Measurements from ENCODE around the gene TGM3. TPM values are rescaled to one million over a fixed set of nuclear protein-coding genes. Genes with fewer than 3 reads are reported as not detected.

Gene TGM3
- total RNA-seq, 1 experiment from 2014 or later: not detected

DNA sequence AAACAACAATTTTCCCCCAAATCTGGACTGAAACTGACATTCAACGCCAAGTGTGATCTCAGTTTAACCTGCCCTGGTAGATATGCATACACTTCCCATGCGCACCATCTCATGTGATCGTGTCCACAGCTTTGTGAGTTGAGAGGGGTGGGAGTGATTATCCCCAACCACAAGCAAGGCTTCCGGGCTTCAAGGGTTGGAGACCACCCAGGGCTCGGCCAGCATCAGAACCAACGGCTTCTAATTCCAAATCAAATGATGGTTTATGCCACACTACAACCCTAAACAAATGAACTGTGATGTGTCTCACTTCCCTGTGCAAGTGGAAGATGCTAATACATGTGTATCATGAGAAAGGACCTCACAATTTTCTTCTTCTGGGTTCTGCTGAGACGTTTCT is 515 bp upstream of the TGM3 start:
- Histone ChIP-seq H3K27me3 (peaks cover 9% of the 10 kb centered on the region; the same call in 1 of the 2 replicates), H3K36me3 (no peaks in the 10 kb centered on the region), H3K4me1 (no peaks in the 10 kb centered on the region), H3K9me3 (replicated peaks) (no peaks in the 10 kb centered on the region), H3K27ac (no peak overlapping the region), H3K4me3 (no peak overlapping the region)
- DNase-seq: no peak

DNA sequence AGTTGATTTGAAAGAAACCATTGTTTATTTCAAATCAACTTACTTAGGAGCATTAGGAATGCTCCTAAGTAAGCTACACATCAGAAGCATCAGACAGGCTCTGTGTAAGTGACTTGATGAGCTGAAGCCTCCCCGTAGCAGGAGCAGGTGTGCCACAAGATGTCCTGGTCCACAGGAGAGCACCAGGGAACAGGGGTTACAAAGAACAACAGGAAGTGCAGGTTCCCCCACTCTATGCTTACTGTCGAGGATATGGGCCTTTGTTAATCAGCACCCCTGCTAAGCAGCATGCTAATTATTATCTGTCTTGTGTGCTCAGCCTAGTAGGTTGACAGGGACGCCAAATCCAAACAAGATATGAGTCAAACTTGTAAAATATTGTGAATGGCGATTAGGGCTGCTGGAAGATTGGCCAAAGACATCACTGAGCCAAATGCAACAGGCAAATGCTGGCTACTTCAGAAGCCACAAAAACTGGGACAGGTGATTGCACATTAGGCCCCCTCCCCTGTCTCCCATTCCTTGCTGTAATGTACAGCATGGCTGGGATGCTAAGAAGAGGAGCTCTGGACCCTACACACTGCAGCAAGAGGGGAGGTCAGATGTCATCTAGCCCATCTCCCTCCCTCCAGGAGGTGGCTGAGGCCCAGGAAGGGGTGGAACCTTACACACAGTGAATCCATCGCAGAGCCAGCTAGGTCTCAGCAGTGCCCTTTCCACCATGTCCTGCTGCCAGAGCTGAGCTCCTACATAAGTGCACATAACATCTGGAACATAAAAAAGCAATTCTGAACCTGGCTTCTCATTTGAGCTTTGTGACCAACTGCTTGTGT is 939 bp downstream of the TGM3 start:
- Histone ChIP-seq H3K4me1 (no peaks in the 10 kb centered on the region), H3K27me3 (peaks cover 13% of the 10 kb centered on the region; the same call in 1 of the 2 replicates), H3K9me3 (replicated peaks) (no peaks in the 10 kb centered on the region), H3K27ac (no peak overlapping the region), H3K36me3 (no peaks in the 10 kb centered on the region), H3K4me3 (no peak overlapping the region)
- no peak for DNase-seq

DNA sequence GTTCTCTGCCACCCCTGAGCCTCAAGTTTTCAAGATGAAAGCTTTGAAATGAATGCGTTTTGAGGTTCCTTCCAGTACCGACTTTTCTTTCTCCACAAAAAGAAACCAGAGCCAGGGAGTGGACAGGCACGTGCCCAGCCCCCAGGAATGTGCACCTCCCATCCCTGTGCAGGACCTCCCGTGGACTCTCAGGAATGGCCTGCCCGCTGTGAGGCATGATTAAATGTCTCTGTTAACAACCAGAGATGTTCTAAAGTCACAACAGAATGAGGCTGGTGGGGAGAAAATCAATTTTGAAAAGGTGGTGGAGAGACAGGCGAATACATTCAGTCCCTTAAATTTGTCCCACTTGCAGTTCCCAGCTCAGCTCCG is 1.5 kb downstream of the TGM3 start:
- Histone ChIP-seq H3K27me3 (peaks cover 13% of the 10 kb centered on the region; the same call in 1 of the 2 replicates), H3K4me3 (no peak overlapping the region), H3K4me1 (no peaks in the 10 kb centered on the region), H3K36me3 (no peaks in the 10 kb centered on the region), H3K9me3 (replicated peaks) (no peaks in the 10 kb centered on the region), H3K27ac (no peak overlapping the region)
- DNase-seq: no peak

DNA sequence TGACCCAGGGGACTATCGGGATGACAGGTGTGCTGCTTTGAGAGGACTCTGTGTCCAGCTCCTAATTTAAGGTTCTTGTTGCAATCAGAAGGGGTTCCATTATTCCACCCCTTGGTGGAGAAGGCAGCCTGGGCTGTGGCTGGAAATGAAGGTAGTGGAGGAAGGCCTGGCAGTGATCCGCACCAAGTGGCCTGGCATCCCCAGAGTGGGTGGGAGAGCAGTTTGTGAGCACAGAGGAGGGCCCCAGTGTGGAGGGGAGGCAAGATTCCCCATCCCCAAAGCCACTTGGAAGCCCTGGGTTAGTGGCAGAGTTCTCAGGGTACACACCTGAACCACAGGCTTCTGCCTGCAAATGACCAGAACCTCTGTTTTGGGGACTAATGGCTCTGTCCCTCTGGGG is 2.3 kb downstream of the TGM3 start:
- H3K27me3 ChIP-seq: peaks cover 13% of the 10 kb centered on the region; the same call in 1 of the 2 replicates
- H3K36me3 ChIP-seq: no peaks in the 10 kb centered on the region
- DNase-seq: no peak
- H3K4me1 ChIP-seq: no peaks in the 10 kb centered on the region
- no peak overlapping the region for H3K4me3 ChIP-seq
- no peaks in the 10 kb centered on the region for H3K9me3 ChIP-seq (replicated peaks)
- H3K27ac ChIP-seq: no peak overlapping the region

DNA sequence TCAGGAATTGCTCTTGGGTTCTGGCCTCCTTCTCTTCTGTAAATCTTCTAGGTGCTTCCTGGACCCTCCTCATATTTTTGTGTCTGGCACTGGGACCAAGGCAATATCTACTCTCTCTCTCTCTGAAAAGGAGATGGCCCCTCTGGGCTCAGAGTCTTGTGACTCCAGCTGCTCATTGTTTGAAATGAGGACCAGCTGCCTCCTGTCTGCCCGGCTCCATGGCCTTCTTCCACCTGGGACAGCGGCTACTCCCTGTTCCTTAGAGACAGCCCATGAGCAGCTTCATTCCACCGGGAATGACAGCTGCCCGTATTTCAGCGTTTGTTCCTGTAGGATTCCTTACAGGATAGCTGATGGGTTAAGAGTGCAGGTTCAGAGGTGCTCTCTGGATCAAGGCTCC is 2.9 kb downstream of the TGM3 start:
- H3K4me1 ChIP-seq: no peaks in the 10 kb centered on the region
- no peak overlapping the region for H3K4me3 ChIP-seq
- H3K27ac ChIP-seq: no peak overlapping the region
- no peak for DNase-seq
- peaks cover 13% of the 10 kb centered on the region; the same call in 1 of the 2 replicates for H3K27me3 ChIP-seq
- H3K36me3 ChIP-seq: no peaks in the 10 kb centered on the region
- no peaks in the 10 kb centered on the region for H3K9me3 ChIP-seq (replicated peaks)

DNA sequence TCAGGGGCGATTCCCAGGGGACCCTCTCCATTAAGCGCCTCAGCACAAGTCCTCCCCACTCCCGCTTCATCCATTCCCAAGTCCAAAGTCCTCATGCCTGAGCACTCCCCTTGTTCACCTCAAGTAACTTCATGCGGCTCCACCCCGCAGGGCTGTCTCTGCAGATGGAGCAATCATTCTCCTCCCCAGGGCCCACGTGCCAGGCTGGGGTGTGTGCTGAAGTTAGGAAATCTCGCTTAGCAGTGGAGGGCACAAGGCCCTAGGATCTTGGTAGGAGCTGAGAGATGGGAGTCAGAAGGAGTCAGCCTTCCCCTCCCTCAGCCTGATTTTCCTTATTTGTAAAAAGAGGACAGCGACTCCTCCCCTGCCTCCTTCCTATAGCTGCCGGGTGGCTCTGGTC is 3.5 kb downstream of the TGM3 start:
- no peaks in the 10 kb centered on the region for H3K36me3 ChIP-seq
- no peaks in the 10 kb centered on the region for H3K9me3 ChIP-seq (replicated peaks)
- no peaks in the 10 kb centered on the region for H3K4me1 ChIP-seq
- H3K27ac ChIP-seq: no peak overlapping the region
- no peak overlapping the region for H3K4me3 ChIP-seq
- no peak for DNase-seq
- peaks cover 13% of the 10 kb centered on the region; the same call in 1 of the 2 replicates for H3K27me3 ChIP-seq

DNA sequence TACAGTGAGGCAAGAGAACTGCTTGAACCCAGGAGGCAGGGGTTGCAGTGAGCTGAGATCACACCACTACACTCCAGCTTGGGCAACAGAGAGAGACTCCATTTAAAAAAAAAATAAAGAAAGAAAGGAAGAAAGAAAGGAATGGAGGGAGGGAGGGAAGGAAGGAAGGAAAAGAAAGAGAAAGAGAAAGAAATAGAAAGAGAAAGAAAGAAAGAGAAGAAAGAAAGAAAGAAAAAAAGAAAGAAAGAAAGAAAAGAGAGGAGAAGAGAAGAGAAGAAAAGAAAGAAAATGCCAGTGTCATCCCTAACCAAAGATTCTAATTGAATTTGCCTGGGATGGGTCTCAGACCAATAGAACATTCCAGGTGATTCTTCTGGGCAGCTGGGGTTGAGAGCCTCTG is 4.2 kb downstream of the TGM3 start:
- Histone ChIP-seq H3K36me3 (no peaks in the 10 kb centered on the region), H3K27me3 (peaks cover 13% of the 10 kb centered on the region; the same call in 1 of the 2 replicates), H3K9me3 (replicated peaks) (no peaks in the 10 kb centered on the region), H3K4me3 (no peak overlapping the region), H3K4me1 (no peaks in the 10 kb centered on the region), H3K27ac (no peak overlapping the region)
- DNase-seq: no peak

DNA sequence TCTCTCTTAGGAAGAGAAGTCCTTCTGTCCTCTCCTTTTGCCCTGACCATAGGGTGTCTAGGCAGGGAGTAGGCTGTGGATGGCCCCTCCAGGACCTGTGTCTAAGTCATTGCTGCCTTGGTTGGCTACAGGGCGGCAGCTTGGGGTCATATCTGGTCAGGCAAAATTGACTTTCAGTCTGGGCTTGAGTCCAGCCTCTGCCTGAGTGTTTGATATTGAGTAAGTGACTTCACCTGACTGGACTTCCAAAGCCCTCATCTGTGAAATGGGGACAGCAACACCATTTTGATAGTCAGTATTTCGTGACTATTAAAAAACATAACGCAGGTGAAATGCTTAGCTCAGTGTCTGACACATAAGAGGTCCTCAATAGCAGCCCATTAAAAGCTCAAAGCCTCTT is 4.6 kb downstream of the TGM3 start:
- Histone ChIP-seq H3K27me3 (peaks cover 13% of the 10 kb centered on the region; the same call in 1 of the 2 replicates), H3K4me1 (no peaks in the 10 kb centered on the region), H3K27ac (no peak overlapping the region), H3K9me3 (replicated peaks) (no peaks in the 10 kb centered on the region), H3K36me3 (no peaks in the 10 kb centered on the region), H3K4me3 (no peak overlapping the region)
- DNase-seq: no peak

DNA sequence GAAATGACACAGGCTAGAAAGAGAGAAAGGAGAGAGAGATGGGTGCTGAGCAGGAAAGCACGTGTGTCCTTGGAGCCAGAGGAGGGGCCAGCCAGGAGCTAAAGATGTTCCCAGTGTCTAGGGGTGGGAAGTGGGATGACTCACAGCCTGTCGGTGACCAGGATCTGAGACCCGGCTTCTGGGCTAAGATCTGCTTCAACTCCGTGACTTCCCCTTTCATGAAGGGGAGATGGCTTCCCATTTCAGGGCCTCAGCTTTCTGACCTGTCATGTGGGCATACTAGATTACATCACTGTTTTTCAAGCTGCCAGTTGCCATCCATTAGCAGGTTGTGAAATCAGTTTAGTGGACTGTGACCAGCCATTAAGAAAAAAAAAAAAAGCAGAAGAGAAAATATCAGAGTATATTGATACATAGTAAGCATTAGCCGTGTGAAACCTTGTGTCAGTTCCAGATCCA is 5.4 kb downstream of the TGM3 start:
- Histone ChIP-seq H3K9me3 (replicated peaks) (no peaks in the 10 kb centered on the region), H3K36me3 (no peaks in the 10 kb centered on the region), H3K4me3 (no peak overlapping the region), H3K27me3 (peaks cover 8% of the 10 kb centered on the region; the same call in 1 of the 2 replicates), H3K27ac (no peak overlapping the region), H3K4me1 (no peaks in the 10 kb centered on the region)
- DNase-seq: no peak

DNA sequence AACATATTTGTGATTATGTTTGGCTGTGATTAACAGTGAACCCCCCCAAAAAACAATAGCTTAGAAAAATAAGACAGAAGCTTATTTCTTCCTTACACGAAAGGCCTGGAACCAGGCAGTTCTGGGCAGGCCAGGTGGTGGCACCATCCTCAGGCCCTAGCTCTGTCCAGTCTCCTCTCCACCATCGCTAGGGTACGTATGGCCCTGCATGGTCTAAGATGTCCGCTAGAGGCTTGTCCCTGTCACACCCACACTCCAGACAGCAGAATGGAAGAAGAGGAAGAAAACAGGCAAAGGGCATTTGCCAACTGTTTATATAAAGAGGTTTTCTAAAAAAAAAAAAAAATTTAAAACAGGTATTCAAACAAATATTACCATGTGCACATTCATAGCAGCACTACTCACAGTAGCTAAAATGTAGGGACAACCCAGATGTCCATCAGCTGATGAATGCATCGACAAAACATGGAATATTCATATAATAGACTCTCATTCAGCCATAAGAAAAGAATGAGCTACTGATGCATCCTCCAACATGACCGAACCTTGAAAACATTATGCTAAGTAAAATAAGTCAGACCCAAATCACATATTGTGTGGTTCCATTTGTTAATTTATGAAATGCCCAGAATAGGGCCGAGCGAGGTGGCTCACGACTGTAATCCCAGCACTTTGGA is 6.7 kb downstream of the TGM3 start:
- no peak overlapping the region for H3K4me3 ChIP-seq
- H3K9me3 ChIP-seq (replicated peaks): no peaks in the 10 kb centered on the region
- peaks cover 8% of the 10 kb centered on the region; the same call in 1 of the 2 replicates for H3K27me3 ChIP-seq
- H3K36me3 ChIP-seq: no peaks in the 10 kb centered on the region
- H3K27ac ChIP-seq: no peak overlapping the region
- DNase-seq: no peak
- no peaks in the 10 kb centered on the region for H3K4me1 ChIP-seq

DNA sequence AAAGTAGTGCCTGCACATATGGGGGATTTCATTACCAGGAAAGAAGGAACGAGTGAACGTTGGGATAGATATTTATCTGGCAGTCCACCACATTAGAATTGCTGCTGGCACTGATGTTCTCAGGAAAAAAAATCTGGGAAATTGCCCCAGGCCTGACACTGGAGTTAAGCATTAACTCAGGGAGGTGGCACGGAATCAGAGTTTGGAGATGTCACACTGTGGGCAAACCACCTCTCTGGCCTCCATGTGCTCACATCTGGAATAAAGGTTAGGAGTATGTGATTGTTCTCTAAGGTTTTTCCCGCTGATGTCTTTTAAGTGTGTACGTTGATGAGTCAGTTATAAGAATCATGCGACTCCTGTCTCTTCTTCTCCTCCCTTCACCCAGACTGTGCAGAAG is 7.9 kb downstream of the TGM3 start:
- no peak overlapping the region for H3K27ac ChIP-seq

DNA sequence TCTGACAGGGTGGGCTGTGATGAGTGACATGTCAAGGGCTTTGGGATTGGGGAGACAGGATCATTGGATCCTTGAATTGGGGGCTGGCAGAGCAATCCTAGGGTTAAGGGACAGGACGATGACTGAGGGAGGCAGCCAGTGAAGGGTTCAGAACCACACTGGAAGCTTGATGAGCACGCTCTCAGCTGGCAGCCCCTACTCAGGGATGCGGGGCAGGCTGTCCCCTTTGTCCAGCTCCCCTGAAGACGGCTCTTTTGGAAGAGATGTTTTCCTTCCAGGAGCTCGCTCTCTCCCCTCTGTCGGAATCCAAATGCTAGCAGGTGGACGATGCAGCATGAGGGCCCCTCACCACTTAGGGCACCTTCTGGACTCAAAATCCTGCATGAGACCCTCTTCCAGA is 8.4 kb downstream of the TGM3 start:
- H3K27ac ChIP-seq: no peak overlapping the region
- H3K4me1 ChIP-seq: no peaks in the 10 kb centered on the region
- H3K27me3 ChIP-seq: peaks cover 8% of the 10 kb centered on the region; the same call in 1 of the 2 replicates
- no peak for DNase-seq
- no peak overlapping the region for H3K4me3 ChIP-seq
- no peaks in the 10 kb centered on the region for H3K36me3 ChIP-seq
- no peaks in the 10 kb centered on the region for H3K9me3 ChIP-seq (replicated peaks)

More for the DNA sequence above, 7.9 kb downstream of the TGM3 start:
- DNase-seq: no peak
- H3K27me3 ChIP-seq: peaks cover 8% of the 10 kb centered on the region; the same call in 1 of the 2 replicates
- H3K4me1 ChIP-seq: no peaks in the 10 kb centered on the region
- no peak overlapping the region for H3K4me3 ChIP-seq
- no peaks in the 10 kb centered on the region for H3K36me3 ChIP-seq
- no peaks in the 10 kb centered on the region for H3K9me3 ChIP-seq (replicated peaks)

DNA sequence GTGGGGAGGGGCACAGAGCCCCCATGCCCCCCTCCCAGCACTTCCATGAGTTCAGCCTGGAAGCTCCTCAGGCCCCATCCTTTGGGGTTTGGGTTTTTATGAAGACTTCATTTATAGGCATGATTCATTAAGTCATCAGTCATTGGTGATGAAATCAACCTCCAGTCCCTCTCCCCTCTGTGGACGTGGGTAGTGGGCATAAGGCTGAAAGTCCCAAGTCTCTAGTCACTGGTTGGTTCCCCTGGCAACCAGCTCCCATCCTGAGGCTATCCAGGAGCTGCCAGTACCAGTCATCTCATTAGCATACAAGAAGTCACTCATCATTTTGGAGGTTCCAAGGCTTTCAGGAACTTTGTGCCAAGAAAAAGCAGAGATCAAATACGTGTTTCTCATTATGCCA is 9.2 kb downstream of the TGM3 start:
- H3K27me3 ChIP-seq: peaks cover 5% of the 10 kb centered on the region; the same call in 1 of the 2 replicates

DNA sequence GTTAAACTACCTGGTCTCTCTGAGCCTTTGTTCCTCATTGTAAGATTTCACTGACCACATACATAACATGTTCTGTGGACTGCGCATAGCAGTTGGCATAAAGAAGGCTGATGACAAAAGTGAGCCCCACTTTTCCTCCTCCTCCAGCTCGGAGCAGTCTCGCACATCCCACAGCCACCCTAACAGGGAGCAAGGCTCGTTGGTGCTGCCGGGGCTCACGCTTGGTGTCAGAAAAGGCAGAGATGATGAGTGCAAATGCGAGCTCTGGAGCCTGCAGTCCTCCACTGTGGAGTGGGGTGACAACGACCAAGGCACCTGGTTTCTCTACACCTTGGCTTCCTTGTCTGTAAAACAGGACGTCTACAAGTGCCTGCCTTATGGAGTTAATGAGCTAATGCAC is 9.7 kb downstream of the TGM3 start:
- H3K27me3 ChIP-seq: peaks cover 2% of the 10 kb centered on the region; the same call in 1 of the 2 replicates
- no peak for DNase-seq
- no peak overlapping the region for H3K27ac ChIP-seq
- H3K4me3 ChIP-seq: no peak overlapping the region
- H3K9me3 ChIP-seq (replicated peaks): no peaks in the 10 kb centered on the region
- no peaks in the 10 kb centered on the region for H3K4me1 ChIP-seq
- H3K36me3 ChIP-seq: no peaks in the 10 kb centered on the region

More for the DNA sequence above, 9.2 kb downstream of the TGM3 start:
- Histone ChIP-seq H3K36me3 (no peaks in the 10 kb centered on the region), H3K27ac (no peak overlapping the region), H3K4me3 (no peak overlapping the region), H3K4me1 (no peaks in the 10 kb centered on the region), H3K9me3 (replicated peaks) (no peaks in the 10 kb centered on the region)
- DNase-seq: no peak

DNA sequence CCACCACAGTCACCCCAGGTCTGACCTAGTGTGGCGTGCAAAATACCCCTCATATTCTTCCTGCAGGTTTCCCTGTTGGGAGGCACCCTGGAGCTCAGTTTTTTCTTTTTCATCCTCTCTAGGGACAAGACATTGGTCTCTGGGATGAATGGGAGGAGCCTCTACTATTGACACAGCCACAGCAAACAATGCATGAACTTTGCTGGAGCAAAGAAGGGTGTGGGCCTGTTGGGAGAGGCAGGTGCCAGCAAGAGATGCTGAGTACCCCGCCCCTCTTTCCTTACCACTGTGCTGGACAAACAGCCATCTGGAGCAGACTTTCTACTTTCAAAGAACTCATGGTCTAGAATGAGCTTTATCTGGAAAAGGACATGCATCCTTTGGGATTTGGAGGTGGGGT is 10.1 kb downstream of the TGM3 start:
- no peaks in the 10 kb centered on the region for H3K9me3 ChIP-seq (replicated peaks)
- DNase-seq: no peak
- H3K27me3 ChIP-seq: no peaks in the 10 kb centered on the region
- H3K4me3 ChIP-seq: no peak overlapping the region
- no peaks in the 10 kb centered on the region for H3K4me1 ChIP-seq
- no peak overlapping the region for H3K27ac ChIP-seq
- no peaks in the 10 kb centered on the region for H3K36me3 ChIP-seq

All from SJCRH30 (cell line).